Aorta (tissue), 5 donors: ENCODE results near the gene TEDC1. TPM values are rescaled to one million over a fixed set of nuclear protein-coding genes. Genes with fewer than 3 reads are reported as not detected.
"Not testable (repeated sequence)": the region's sequence is repeated elsewhere in the genome, so short reads cannot be mapped to it uniquely, and the experiment has no call there.

Experiments
- ATAC-seq: fragments of 200-7000 bp; cut with Tn5 transposase; one replicate; pipeline ENCODE4 v1.9.1; 2022; ENCODE audit warnings: moderate library complexity; ENCODE audit not compliant: low FRiP score
- DNase-seq, 2 donors: peaks; one replicate each; pipeline ENCODE4 v3.0.0-alpha.2; 2020
- H3K27ac ChIP-seq, 2 donors: one replicate each; pipeline ENCODE4 v1.5.1; 2013; ENCODE audit warnings: low read length in 2 of 2, mild to moderate bottlenecking in 2 of 2, moderate library complexity in 2 of 2, control low read depth in 1 of 2, inconsistent platforms in 1 of 2, low read depth in 1 of 2
- H3K27me3 ChIP-seq, 2 donors: one replicate each; pipeline ENCODE4 v1.6.1; 2013; ENCODE audit warnings: control low read depth in 1 of 2, low read length in 1 of 2, mild to moderate bottlenecking in 1 of 2, moderate library complexity in 1 of 2; ENCODE audit not compliant: insufficient read depth in 2 of 2, control insufficient read depth in 1 of 2
- H3K36me3 ChIP-seq, 2 donors: one replicate each; pipeline ENCODE4 v1.6.1; 2013; ENCODE audit warnings: control low read depth in 1 of 2, low read length in 1 of 2, mild to moderate bottlenecking in 1 of 2; ENCODE audit not compliant: insufficient read depth in 2 of 2, control insufficient read depth in 1 of 2
- H3K4me1 ChIP-seq, 2 donors: one replicate each; pipeline ENCODE4 v1.6.1; 2013; ENCODE audit warnings: low read length in 2 of 2, control low read depth in 1 of 2, mild to moderate bottlenecking in 1 of 2, moderate library complexity in 1 of 2; ENCODE audit not compliant: insufficient read depth in 2 of 2, control insufficient read depth in 1 of 2
- H3K4me3 ChIP-seq, 2 donors: one replicate each; pipeline ENCODE4 v1.5.1; 2013; ENCODE audit warnings: low read length in 2 of 2, control low read depth in 1 of 2, mild to moderate bottlenecking in 1 of 2
- H3K9me3 ChIP-seq: one replicate; pipeline ENCODE4 v1.6.1; 2013; ENCODE audit warnings: mild to moderate bottlenecking, low read length; ENCODE audit not compliant: control insufficient read depth
- WGBS, 2 donors: extraction: QIAGEN DNeasy Blood & Tissue Kit; methylation state at CpG; one replicate each; pipeline ENCODE4 v1.1.7; 2013; 5-methylcytosine and 5-hydroxymethylcytosine counted together
- intact Hi-C, 2 donors: fragments of 100-400 bp; cut with DNase I; formaldehyde crosslinking; loops; one replicate each; pipeline versions ENCODE4 v1.14.2 to v1.15.0; 2022
- polyA plus RNA-seq, 2 donors: library from polyadenylated mRNA; stranded (reverse); fragments of 200-250 nt; gene quantifications; one replicate each; pipeline ENCODE4 v1.2.3, GENCODE V29; 2013
- total RNA-seq, 2 donors: library from RNA; stranded (reverse); fragmentation: NEBNext Ultra II Directional; extraction: Animal tissue kit (Norgen Biotek cat#: 25700); gene quantifications; one replicate each; pipeline ENCODE4 v1.2.1, GENCODE V29; 2021
- donor health status: healthy with polysubstance abuse.
- donor health status: Bipolar disorder and iron deficiency.
- donor health status: DM: no; HTN: no; CAD: no.
- donor health status: DM: no; HTN: no; CAD: no.
- donor health status: DM: yes; HTN: yes; CAD: no.

Gene TEDC1
- total and polyA plus RNA-seq, 4 donors: 8.6 to 33.8 (median 20.1) TPM

- WGBS, 2 donors: 84 to 86% methylated on average over 19 of the region's 19 CpGs
- no peak overlapping the region for H3K27ac ChIP-seq
- peaks cover 3% of the 10 kb centered on the region for H3K9me3 ChIP-seq
- DNase-seq (no peak), ATAC-seq (no peak)
- no peak overlapping the region for H3K4me3 ChIP-seq
- no peaks in the 10 kb centered on the region for H3K36me3 ChIP-seq
- intact Hi-C loops: no loop called here
- H3K27me3 ChIP-seq: no peaks in the 10 kb centered on the region
- H3K4me1 ChIP-seq: no peaks in the 10 kb centered on the region
Observed at GRCh38 chr14:105541218-105541875, 50.3 kb downstream of the TEDC1 start.

- H3K9me3 ChIP-seq, H3K36me3 ChIP-seq, H3K4me3 ChIP-seq, H3K27ac ChIP-seq, H3K27me3 ChIP-seq, intact Hi-C loops, ATAC-seq, H3K4me1 ChIP-seq: not testable (repeated sequence)
- peak in 1 of 2 donors; percentile 11 for DNase-seq
- WGBS, 2 donors: 76 to 91% methylated on average over 1 of the region's 1 CpG
Observed at GRCh38 chr14:105545676-105546075, 54.6 kb downstream of the TEDC1 start.

- H3K4me1 ChIP-seq, H3K36me3 ChIP-seq, H3K27me3 ChIP-seq, intact Hi-C loops, H3K27ac ChIP-seq, H3K9me3 ChIP-seq, H3K4me3 ChIP-seq: not testable (repeated sequence)
- 93 to 95% methylated on average over 8 to 11 of the region's 20 CpGs for WGBS, 2 donors
- ATAC-seq (peak; percentile 41), DNase-seq (peak in 1 of 2 donors; percentile 35)
Observed at GRCh38 chr14:105546410-105546809, 55.4 kb downstream of the TEDC1 start.

- peak in 1 of 2 donors; percentile 39 for DNase-seq
- H3K9me3 ChIP-seq, intact Hi-C loops, H3K4me3 ChIP-seq, H3K36me3 ChIP-seq, ATAC-seq, H3K27me3 ChIP-seq, H3K4me1 ChIP-seq, H3K27ac ChIP-seq: not testable (repeated sequence)
- WGBS, 2 donors: 96% methylated on average over 11 to 19 of the region's 24 CpGs
Observed at GRCh38 chr14:105547072-105547471, 56.0 kb downstream of the TEDC1 start.

GRCh38 chr14:105547741-105548169 lies 56.7 kb downstream of the TEDC1 start:
- Histone ChIP-seq H3K9me3 (peaks cover 3% of the 10 kb centered on the region), H3K27ac (no peak overlapping the region), H3K4me1 (no peaks in the 10 kb centered on the region), H3K27me3 (no peaks in the 10 kb centered on the region), H3K36me3 (no peaks in the 10 kb centered on the region), H3K4me3 (no peak overlapping the region)
- intact Hi-C loops: no loop called here
- no peak for ATAC-seq
- 95 to 96% methylated on average over 38 of the region's 38 CpGs for WGBS, 2 donors
- DNase-seq: peak in 1 of 2 donors; percentile 72

Other genes starting within 250 kb of the TEDC1 start
- 10 to 100 TPM; 39.1 to 40.4 TPM for gene BTBD6, start 242.7 kb upstream of the TEDC1 start, total RNA-seq
- gene BTBD6, start 242.7 kb upstream of the TEDC1 start, polyA plus RNA-seq: 10 to 100 TPM; 45.2 to 99.4 TPM
- 10 to 100 TPM; 25.2 to 44.3 TPM for gene BRF1, start 190.2 kb upstream of the TEDC1 start, total RNA-seq
- 10 to 100 TPM in 1 of 2 donors, 1 to 10 TPM in 1; 7.1 to 34.1 TPM for gene BRF1, start 190.2 kb upstream of the TEDC1 start, polyA plus RNA-seq
- 10 to 100 TPM; 71.3 to 98.5 TPM for gene PACS2, start 176.5 kb upstream of the TEDC1 start, total RNA-seq
- 100 to 1,000 TPM in 1 of 2 donors, 10 to 100 TPM in 1; 17.2 to 140 TPM for gene PACS2, start 176.5 kb upstream of the TEDC1 start, polyA plus RNA-seq
- 1 to 10 TPM; 1.2 to 2.1 TPM for gene TEX22, start 92.7 kb upstream of the TEDC1 start, total RNA-seq
- under 1 TPM; 0.18 to 0.38 TPM for gene TEX22, start 92.7 kb upstream of the TEDC1 start, polyA plus RNA-seq
- 100 to 1,000 TPM in 1 of 2 donors, 10 to 100 TPM in 1; 71.5 to 111 TPM for gene MTA1, start 71.4 kb upstream of the TEDC1 start, total RNA-seq
- 10 to 100 TPM; 16.9 to 85.4 TPM for gene MTA1, start 71.4 kb upstream of the TEDC1 start, polyA plus RNA-seq
- gene CRIP2, start 16.4 kb upstream of the TEDC1 start, total RNA-seq: 100 to 1,000 TPM; 267 to 352 TPM
- 100 to 1,000 TPM; 432 to 698 TPM for gene CRIP2, start 16.4 kb upstream of the TEDC1 start, polyA plus RNA-seq
- 100 to 1,000 TPM; 229 to 236 TPM for gene CRIP1, start 4.4 kb upstream of the TEDC1 start, total RNA-seq
- 1,000 to 10,000 TPM in 1 of 2 donors, 100 to 1,000 TPM in 1; 740 to 1,123 TPM for gene CRIP1, start 4.4 kb upstream of the TEDC1 start, polyA plus RNA-seq
- gene TMEM121, start 35.3 kb downstream of the TEDC1 start, total RNA-seq: 1 to 10 TPM; 1.9 to 7.5 TPM
- 1 to 10 TPM in 1 of 2 donors, under 1 TPM in 1; 0.75 to 4.2 TPM for gene TMEM121, start 35.3 kb downstream of the TEDC1 start, polyA plus RNA-seq